NB4 (cell line): Measurements from ENCODE around the gene STK36.

Experiments
- CTCF ChIP-seq: IDR thresholded peaks from one replicate; pipeline ENCODE4 v1.5.1; 2012; ENCODE audit warnings: low read depth, low read length
- MYC ChIP-seq: IDR thresholded peaks from 2 replicates; pipeline ENCODE4 v1.6.1; 2011; ENCODE audit warnings: low read depth, low read length
- POLR2A ChIP-seq: IDR thresholded peaks from 2 replicates; pipeline ENCODE4 v1.6.1; 2011; ENCODE audit warnings: mild to moderate bottlenecking; ENCODE audit not compliant: insufficient read length; ENCODE audit errors: extremely low read depth

GRCh38 chr2:218644721-218645120, 27.2 kb upstream of the STK36 start:
- no peak for TF ChIP-seq CTCF
- TF ChIP-seq POLR2A = no peak
- no peak for TF ChIP-seq MYC
